Measurements from ENCODE around the gene ZBTB5.

ZBTB5 gene

GRCh38 chr9:37456817-37457216 is 8.4 kb downstream of the ZBTB5 start:
- DNase-seq (ENCODE audit: insufficient read length) (no peak), FAIRE-seq (no peak)
- TF ChIP-seq POLR2AphosphoS5 (IDR thresholded peaks at IDR 0.05; ENCODE audit: low read depth, low read length) (no peak), TAF1 (IDR thresholded peaks at IDR 0.05; ENCODE audit: borderline replicate concordance, low read depth, low read length) (no peak), POLR2A (IDR thresholded peaks at IDR 0.05; ENCODE audit: low read depth, low read length) (no peak)

DNA sequence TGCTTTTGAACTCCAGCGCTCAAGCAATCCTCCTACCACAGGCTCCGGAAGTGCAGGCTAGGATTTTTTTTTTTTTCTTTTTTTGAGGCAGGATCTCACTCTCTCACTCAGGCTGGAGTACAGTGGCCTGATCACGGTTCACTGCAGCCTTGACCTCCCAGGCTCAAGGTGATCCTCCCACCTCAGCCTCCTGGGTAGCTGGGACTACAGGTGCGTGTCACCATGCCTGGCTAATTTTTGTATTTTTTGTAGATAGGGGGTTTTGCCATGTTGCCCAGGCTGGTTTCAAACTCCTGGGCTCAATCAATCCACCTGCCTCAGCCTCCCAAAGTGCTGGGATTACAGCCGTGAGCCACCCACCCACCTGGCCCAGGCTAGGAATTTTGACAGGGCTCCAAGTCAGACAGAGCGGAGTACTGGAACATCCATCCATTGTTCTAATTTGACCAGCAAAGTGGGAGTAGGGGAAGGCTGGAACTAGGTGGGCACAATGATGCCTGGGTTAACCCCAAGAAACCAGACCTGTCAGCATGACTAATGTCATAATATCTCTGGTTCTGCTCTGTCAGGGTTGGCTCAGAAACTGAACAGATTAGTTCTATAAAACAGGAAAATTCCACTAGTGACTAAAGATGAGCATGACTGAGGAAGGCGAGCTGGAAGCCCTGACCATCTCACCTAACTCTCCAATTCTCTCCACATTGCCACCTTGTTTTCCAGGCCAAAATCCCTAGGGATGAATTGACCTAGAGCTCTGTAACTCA is 9.2 kb downstream of the ZBTB5 start:
- no peak for DNase-seq (ENCODE audit: insufficient read length)
- no peak for FAIRE-seq
- TF ChIP-seq POLR2A (IDR thresholded peaks at IDR 0.05; ENCODE audit: low read depth, low read length) = no peak
- TF ChIP-seq TAF1 (IDR thresholded peaks at IDR 0.05; ENCODE audit: borderline replicate concordance, low read depth, low read length) = no peak
- no peak for TF ChIP-seq POLR2AphosphoS5 (IDR thresholded peaks at IDR 0.05; ENCODE audit: low read depth, low read length)

DNA sequence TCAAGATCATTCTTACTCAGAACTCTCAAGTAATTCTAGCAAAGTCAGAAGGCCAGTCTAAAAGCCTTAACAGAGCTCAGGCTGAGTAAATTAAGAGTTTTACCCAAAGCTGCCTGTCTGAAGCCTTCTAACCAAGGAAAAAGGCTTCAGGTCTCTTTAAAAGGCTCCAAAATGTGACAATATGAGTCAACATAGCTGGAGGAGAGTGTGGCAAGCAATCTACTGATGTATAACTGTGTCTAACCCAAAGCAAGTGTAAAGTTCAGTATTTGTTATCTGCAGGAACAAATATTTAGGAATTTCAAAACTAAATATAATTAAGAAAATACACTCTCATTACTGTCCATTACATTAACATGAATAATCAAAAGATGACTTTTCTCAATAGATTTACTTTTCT is 11.0 kb downstream of the ZBTB5 start:
- DNase-seq (ENCODE audit: insufficient read length) (no peak), FAIRE-seq (no peak)
- no peak for TF ChIP-seq TAF1 (IDR thresholded peaks at IDR 0.05; ENCODE audit: borderline replicate concordance, low read depth, low read length)
- TF ChIP-seq POLR2AphosphoS5 (IDR thresholded peaks at IDR 0.05; ENCODE audit: low read depth, low read length) = no peak
- TF ChIP-seq POLR2A (IDR thresholded peaks at IDR 0.05; ENCODE audit: low read depth, low read length) = no peak

GRCh38 chr9:37453827-37454226 is 11.4 kb downstream of the ZBTB5 start:
- DNase-seq (ENCODE audit: insufficient read length) = no peak
- no peak for TF ChIP-seq POLR2AphosphoS5 (IDR thresholded peaks at IDR 0.05; ENCODE audit: low read depth, low read length)
- TF ChIP-seq TAF1 (IDR thresholded peaks at IDR 0.05; ENCODE audit: borderline replicate concordance, low read depth, low read length) = no peak
- TF ChIP-seq POLR2A (IDR thresholded peaks at IDR 0.05; ENCODE audit: low read depth, low read length) = no peak
- no peak for FAIRE-seq

- TF ChIP-seq POLR2AphosphoS5 (IDR thresholded peaks at IDR 0.05; ENCODE audit: low read depth, low read length) (no peak), POLR2A (IDR thresholded peaks at IDR 0.05; ENCODE audit: low read depth, low read length) (no peak), TAF1 (IDR thresholded peaks at IDR 0.05; ENCODE audit: borderline replicate concordance, low read depth, low read length) (no peak)
- no peak for DNase-seq (ENCODE audit: insufficient read length)
- FAIRE-seq = no peak
Measured at GRCh38 chr9:37452611-37453010, 12.6 kb downstream of the ZBTB5 start.

DNA sequence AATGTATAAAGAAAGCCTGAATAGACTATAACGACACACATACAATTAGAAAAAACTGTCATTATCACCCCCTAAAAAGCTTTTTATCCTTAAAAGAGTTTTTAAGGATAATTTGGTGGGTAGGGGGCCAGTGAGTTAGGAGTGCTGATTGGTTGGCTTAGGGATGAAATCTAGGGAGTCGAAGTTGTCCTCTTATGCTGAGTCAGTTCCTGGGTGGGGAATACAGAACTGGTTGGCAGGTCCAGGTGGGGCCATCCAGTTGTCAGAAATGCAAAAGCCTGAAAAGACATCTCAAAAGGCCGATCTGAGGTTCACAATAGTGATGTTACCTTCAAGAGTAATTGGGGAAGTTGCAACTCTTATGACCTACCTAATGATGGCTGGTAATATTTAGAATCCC is 13.6 kb downstream of the ZBTB5 start:
- TF ChIP-seq TAF1 (IDR thresholded peaks at IDR 0.05; ENCODE audit: borderline replicate concordance, low read depth, low read length) (no peak), POLR2A (IDR thresholded peaks at IDR 0.05; ENCODE audit: low read depth, low read length) (no peak), POLR2AphosphoS5 (IDR thresholded peaks at IDR 0.05; ENCODE audit: low read depth, low read length) (no peak)
- FAIRE-seq (no peak), DNase-seq (ENCODE audit: insufficient read length) (no peak)

GRCh38 chr9:37449862-37450632 is 15.2 kb downstream of the ZBTB5 start:
- FAIRE-seq = no peak
- no peak for TF ChIP-seq POLR2A (IDR thresholded peaks at IDR 0.05; ENCODE audit: low read depth, low read length)
- no peak for DNase-seq (ENCODE audit: insufficient read length)

DNA sequence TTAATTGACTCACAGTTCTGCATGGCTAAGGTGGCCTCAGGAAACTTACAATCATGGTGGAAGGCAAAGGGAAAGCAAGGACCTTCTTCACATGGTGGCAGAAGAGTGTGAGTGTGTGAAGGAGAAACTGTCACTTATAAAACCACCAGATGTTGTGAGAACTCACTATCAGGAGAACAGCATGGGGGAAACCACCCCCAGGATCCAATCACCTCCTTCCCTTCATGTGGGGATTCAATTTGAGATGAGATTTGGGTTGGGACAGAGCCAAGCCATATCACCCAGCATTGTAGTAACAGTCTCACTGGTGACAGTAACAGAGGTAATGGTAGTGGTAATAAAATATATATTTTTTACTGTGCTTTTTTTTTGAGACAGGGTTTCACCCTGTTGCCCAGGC is 18.1 kb downstream of the ZBTB5 start:
- FAIRE-seq = no peak

DNA sequence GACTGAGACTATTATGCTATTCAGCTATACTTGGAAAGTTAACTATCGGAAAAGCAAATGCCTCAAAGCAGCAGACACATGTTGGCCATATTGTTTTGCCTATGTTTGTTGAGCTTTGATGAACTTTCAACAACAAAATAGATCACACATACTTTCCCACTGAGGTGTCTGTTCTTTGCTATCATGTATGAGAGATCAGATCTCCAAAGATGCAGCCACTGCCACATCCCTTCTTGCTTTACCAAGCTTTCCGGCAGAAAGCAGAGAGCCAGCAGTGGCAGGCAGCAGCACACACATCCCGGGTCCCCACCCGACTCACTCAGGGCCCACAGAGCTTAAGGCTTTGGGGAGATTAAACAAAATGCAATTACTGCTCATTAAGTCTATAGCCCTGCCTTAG is 18.8 kb downstream of the ZBTB5 start:
- no peak for FAIRE-seq
- TF ChIP-seq POLR2A (IDR thresholded peaks at IDR 0.05; ENCODE audit: low read depth, low read length) (no peak), POLR2AphosphoS5 (IDR thresholded peaks at IDR 0.05; ENCODE audit: low read depth, low read length) (no peak), TAF1 (IDR thresholded peaks at IDR 0.05; ENCODE audit: borderline replicate concordance, low read depth, low read length) (no peak)
- no peak for DNase-seq (ENCODE audit: insufficient read length)

More for the DNA sequence above, 18.1 kb downstream of the ZBTB5 start:
- DNase-seq (ENCODE audit: insufficient read length) = no peak
- no peak for TF ChIP-seq POLR2AphosphoS5 (IDR thresholded peaks at IDR 0.05; ENCODE audit: low read depth, low read length)
- no peak for TF ChIP-seq POLR2A (IDR thresholded peaks at IDR 0.05; ENCODE audit: low read depth, low read length)
- no peak for TF ChIP-seq TAF1 (IDR thresholded peaks at IDR 0.05; ENCODE audit: borderline replicate concordance, low read depth, low read length)

DNA sequence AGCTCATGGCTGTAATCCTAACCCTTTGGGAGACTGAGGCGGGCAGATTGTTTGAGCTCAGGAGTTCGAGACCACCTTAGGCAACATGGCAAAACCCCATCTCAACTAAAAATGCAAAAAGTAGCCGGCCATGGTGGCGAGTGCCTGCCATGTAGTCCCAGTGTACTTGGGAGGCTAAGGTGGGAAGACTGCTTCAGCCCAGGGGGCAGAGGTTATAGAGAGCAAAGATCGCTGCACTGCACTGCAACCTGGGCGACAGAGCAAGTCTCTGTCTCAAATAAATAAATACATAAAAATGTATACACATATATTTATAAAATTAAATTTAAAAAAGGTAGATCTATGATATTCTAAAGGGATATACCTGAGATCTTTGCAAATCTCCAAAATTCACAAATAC is 19.4 kb downstream of the ZBTB5 start:
- TF ChIP-seq TAF1 (IDR thresholded peaks at IDR 0.05; ENCODE audit: borderline replicate concordance, low read depth, low read length) (no peak), POLR2AphosphoS5 (IDR thresholded peaks at IDR 0.05; ENCODE audit: low read depth, low read length) (no peak), POLR2A (IDR thresholded peaks at IDR 0.05; ENCODE audit: low read depth, low read length) (no peak)
- FAIRE-seq = no peak
- DNase-seq (ENCODE audit: insufficient read length) = no peak

- no peak for FAIRE-seq
Measured at GRCh38 chr9:37444890-37445289, 20.4 kb downstream of the ZBTB5 start.

GRCh38 chr9:37443566-37443965 is 21.7 kb downstream of the ZBTB5 start:
- TF ChIP-seq POLR2AphosphoS5 (IDR thresholded peaks at IDR 0.05; ENCODE audit: low read depth, low read length) (no peak), POLR2A (IDR thresholded peaks at IDR 0.05; ENCODE audit: low read depth, low read length) (no peak), TAF1 (IDR thresholded peaks at IDR 0.05; ENCODE audit: borderline replicate concordance, low read depth, low read length) (no peak)
- DNase-seq (ENCODE audit: insufficient read length) (no peak), FAIRE-seq (no peak)

More at GRCh38 chr9:37444890-37445289, 20.4 kb downstream of the ZBTB5 start:
- no peak for DNase-seq (ENCODE audit: insufficient read length)
- TF ChIP-seq TAF1 (IDR thresholded peaks at IDR 0.05; ENCODE audit: borderline replicate concordance, low read depth, low read length) (no peak), POLR2A (IDR thresholded peaks at IDR 0.05; ENCODE audit: low read depth, low read length) (no peak), POLR2AphosphoS5 (IDR thresholded peaks at IDR 0.05; ENCODE audit: low read depth, low read length) (no peak)

Measured in GM12892 (cell line).